Tibial artery (tissue), 4 donors: ENCODE measurements around the gene ZFAND3.

ENCODE experiments used
- DNase-seq, 2 donors: peaks; one replicate each; pipeline ENCODE4 v3.0.0-alpha.2; 2019
- H3K27ac ChIP-seq, 2 donors: fragments of 200-600 bp; sonication (generic) in 1 of 2; 1 replicate in 1 of 2; 2 replicates in 1 of 2; pipeline ENCODE4 v1.5.1; 2018 to 2019; ENCODE audit warnings: mild to moderate bottlenecking in 1 of 2
- H3K27me3 ChIP-seq, 2 donors: fragments of 200-600 bp; sonication (generic) in 1 of 2; one replicate each; pipeline versions ENCODE4 v1.5.1 to v1.6.0; 2016 to 2019
- H3K36me3 ChIP-seq, 3 donors: fragments of 200-600 bp; sonication (generic) in 2 of 3; one replicate each; pipeline ENCODE4 v1.5.1; 2016 to 2019; ENCODE audit warnings: mild to moderate bottlenecking in 2 of 3
- H3K4me1 ChIP-seq, 4 donors: fragments of 200-600 bp; sonication (generic) in 2 of 4; 1 replicate in 3 of 4; 2 replicates in 1 of 4; pipeline ENCODE4 v1.5.1; 2016 to 2019
- H3K4me3 ChIP-seq, 2 donors: fragments of 200-600 bp; sonication (generic) in 1 of 2; 1 replicate in 1 of 2; 2 replicates in 1 of 2; pipeline ENCODE4 v1.5.1; 2018 to 2019; ENCODE audit warnings: mild to moderate bottlenecking in 2 of 2
- H3K9me3 ChIP-seq, 3 donors: fragments of 200-600 bp; sonication (generic) in 1 of 3; one replicate each; pipeline ENCODE4 v1.5.1; 2016 to 2019
- intact Hi-C: fragments of 100-400 bp; cut with DNase I; formaldehyde crosslinking; loops from one replicate; pipeline ENCODE4 v1.15.0; 2023; ENCODE audit warnings: low total_unique reads
- TF ChIP-seq, protein P1 (sequence below), 2 experiments: fragments of 200-600 bp in 1 of 2; fragments of 450-650 bp in 1 of 2; IDR thresholded peaks; one replicate each; pipeline ENCODE4 v1.5.1; 2017 to 2019; ENCODE audit warnings: antibody characterized with exemption in 2 of 2, mild to moderate bottlenecking in 1 of 2, moderate library complexity in 1 of 2

The ZFAND3 gene

DNA sequence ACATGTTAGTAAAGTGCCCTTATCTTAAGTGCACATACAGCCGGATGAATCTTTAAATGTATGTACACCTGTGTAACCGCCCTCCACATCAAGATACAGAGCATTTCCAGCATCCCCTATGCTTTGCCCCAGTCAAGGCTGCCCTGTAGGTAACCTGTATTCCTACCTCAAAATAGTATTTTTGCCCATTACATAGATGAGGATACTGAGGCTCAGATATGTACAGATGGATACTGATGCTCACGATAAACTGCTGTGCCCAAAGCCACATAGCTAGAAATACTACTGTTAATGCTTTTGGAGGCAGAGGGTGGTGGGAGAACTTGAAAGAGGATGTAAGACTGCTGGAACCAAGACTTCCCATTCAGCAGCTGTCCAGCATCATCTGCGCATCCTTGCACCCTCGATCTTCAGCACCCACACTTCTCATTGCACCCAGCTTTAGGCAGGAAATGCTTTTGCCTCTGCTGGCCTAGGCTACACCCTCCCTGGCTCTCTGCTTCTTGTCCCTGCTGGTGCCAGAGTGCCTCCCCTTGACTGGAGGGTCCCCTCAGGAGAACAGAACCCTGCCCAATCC is 27.0 kb upstream of the ZFAND3 start:
- TF ChIP-seq, protein P1, sequence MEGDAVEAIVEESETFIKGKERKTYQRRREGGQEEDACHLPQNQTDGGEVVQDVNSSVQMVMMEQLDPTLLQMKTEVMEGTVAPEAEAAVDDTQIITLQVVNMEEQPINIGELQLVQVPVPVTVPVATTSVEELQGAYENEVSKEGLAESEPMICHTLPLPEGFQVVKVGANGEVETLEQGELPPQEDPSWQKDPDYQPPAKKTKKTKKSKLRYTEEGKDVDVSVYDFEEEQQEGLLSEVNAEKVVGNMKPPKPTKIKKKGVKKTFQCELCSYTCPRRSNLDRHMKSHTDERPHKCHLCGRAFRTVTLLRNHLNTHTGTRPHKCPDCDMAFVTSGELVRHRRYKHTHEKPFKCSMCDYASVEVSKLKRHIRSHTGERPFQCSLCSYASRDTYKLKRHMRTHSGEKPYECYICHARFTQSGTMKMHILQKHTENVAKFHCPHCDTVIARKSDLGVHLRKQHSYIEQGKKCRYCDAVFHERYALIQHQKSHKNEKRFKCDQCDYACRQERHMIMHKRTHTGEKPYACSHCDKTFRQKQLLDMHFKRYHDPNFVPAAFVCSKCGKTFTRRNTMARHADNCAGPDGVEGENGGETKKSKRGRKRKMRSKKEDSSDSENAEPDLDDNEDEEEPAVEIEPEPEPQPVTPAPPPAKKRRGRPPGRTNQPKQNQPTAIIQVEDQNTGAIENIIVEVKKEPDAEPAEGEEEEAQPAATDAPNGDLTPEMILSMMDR (IDR thresholded peaks at IDR 0.05), result no peak
- H3K27ac ChIP-seq, result no peak overlapping the region
- no peaks in the 10 kb centered on the region for H3K27me3 ChIP-seq
- no peak for DNase-seq
- no peak overlapping the region for H3K4me3 ChIP-seq
- no peaks in the 10 kb centered on the region for H3K36me3 ChIP-seq
- no peaks in the 10 kb centered on the region for H3K9me3 ChIP-seq
- intact Hi-C loops, result no loop called here
- peaks cover 0 to 18% (median 8%) of the 10 kb centered on the region in 4 donors for H3K4me1 ChIP-seq

DNA sequence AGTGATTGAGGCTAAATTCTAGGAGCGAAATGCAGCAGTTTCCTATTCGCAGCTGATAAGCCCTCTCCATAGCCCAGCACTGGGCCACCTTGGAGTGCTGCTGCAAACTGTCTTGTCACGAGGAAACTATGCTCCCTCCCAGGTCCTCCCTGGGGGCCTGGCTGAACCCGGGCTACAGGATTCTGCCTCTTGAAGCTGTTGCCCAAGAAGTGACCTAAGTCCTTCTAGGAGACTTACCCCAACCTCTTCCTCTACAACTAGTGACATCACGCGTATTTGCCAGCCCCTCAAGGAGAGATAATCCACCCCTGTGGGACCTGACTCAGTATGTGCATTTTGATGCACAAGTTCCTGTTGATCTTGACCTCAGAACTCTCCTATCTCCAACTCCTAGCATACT is 26.5 kb upstream of the ZFAND3 start:
- TF ChIP-seq, protein P1 (IDR thresholded peaks at IDR 0.05), result no peak
- no peak for DNase-seq
- H3K4me3 ChIP-seq, result no peak overlapping the region
- peaks cover 0 to 18% (median 8%) of the 10 kb centered on the region in 4 donors for H3K4me1 ChIP-seq
- no peaks in the 10 kb centered on the region for H3K36me3 ChIP-seq
- intact Hi-C loops, result no loop called here
- H3K9me3 ChIP-seq, result no peaks in the 10 kb centered on the region
- H3K27ac ChIP-seq, result no peak overlapping the region
- H3K27me3 ChIP-seq, result no peaks in the 10 kb centered on the region

- Histone ChIP-seq H3K27me3 (no peaks in the 10 kb centered on the region), H3K4me1 (peaks cover 0 to 18% (median 8%) of the 10 kb centered on the region in 4 donors), H3K4me3 (no peak overlapping the region), H3K27ac (no peak overlapping the region), H3K9me3 (no peaks in the 10 kb centered on the region), H3K36me3 (no peaks in the 10 kb centered on the region)
- DNase-seq, result no peak
- TF ChIP-seq, protein P1 (IDR thresholded peaks at IDR 0.05), result no peak
- intact Hi-C loops, result loop anchor here (2.0 kb wide), 1 partner anchor 698 kb away; no protein-coding TSS in a partner anchor
Measured at GRCh38 chr6:37794825-37795224, 24.7 kb upstream of the ZFAND3 start.

GRCh38 chr6:37798436-37799262 is 20.9 kb upstream of the ZFAND3 start:
- intact Hi-C loops, result no loop called here
- DNase-seq, result no peak
- peaks cover 0 to 8% (median 2%) of the 10 kb centered on the region in 4 donors for H3K4me1 ChIP-seq

DNA sequence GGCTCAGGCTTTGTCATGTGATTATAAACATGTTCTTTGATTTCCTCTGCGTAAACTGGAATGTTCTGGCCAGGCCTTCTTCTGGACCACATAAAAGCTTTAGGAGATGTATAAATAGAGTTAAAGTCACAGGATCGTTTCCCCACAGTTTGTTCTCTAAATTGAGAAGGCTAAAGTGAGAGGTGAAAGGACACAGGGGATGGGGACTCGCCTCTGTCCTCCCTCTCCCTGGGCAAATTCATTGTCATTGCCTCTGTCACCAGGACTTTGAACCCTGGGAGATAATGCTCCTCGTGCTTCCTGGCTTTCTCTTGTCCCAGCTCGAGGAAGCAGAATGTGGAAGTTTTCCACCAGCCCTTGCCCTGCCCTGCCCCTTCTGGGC is 20.3 kb upstream of the ZFAND3 start:
- Histone ChIP-seq H3K4me1 (peaks cover 0 to 7% (median 2%) of the 10 kb centered on the region in 4 donors), H3K4me3 (no peak overlapping the region), H3K27me3 (no peaks in the 10 kb centered on the region), H3K27ac (no peak overlapping the region), H3K36me3 (no peaks in the 10 kb centered on the region), H3K9me3 (no peaks in the 10 kb centered on the region)
- DNase-seq, result no peak
- intact Hi-C loops, result no loop called here
- TF ChIP-seq, protein P1 (IDR thresholded peaks at IDR 0.05), result no peak

More at GRCh38 chr6:37798436-37799262, 20.9 kb upstream of the ZFAND3 start:
- no peak overlapping the region for H3K27ac ChIP-seq
- no peaks in the 10 kb centered on the region for H3K36me3 ChIP-seq
- TF ChIP-seq, protein P1 (IDR thresholded peaks at IDR 0.05), result no peak
- H3K27me3 ChIP-seq, result no peaks in the 10 kb centered on the region
- H3K9me3 ChIP-seq, result no peaks in the 10 kb centered on the region
- H3K4me3 ChIP-seq, result no peak overlapping the region
